Retinal pigment epithelial cell (primary cell): ENCODE results near the gene HLA-DMB.

Source experiments
- DNase-seq: peaks from one replicate; pipeline ENCODE4 v3.0.0-alpha.2; 2010; ENCODE audit warnings: low read depth
- H3K4me3 ChIP-seq: 2 replicates; pipeline ENCODE4 v1.5.1; 2011; ENCODE audit warnings: mild to moderate bottlenecking, low read length, control low read depth, moderate library complexity
- CTCF ChIP-seq: conservative IDR thresholded peaks from 2 replicates; pipeline ENCODE4 v1.5.1; 2011; ENCODE audit warnings: low read depth, low read length, control low read depth, inconsistent platforms

The HLA-DMB gene

GRCh38 chr6:32967151-32968091, 26.6 kb upstream of the HLA-DMB start:
- no peak for DNase-seq
- H3K4me3 ChIP-seq = peak overlapping the region; percentile 94
- TF ChIP-seq CTCF = peak; percentile 65

- DNase-seq = no peak
- no peak for TF ChIP-seq CTCF
- H3K4me3 ChIP-seq = no peak overlapping the region
Observed at GRCh38 chr6:32964776-32965175, 23.9 kb upstream of the HLA-DMB start.

GRCh38 chr6:32963866-32964265, 23.0 kb upstream of the HLA-DMB start:
- no peak overlapping the region for H3K4me3 ChIP-seq
- TF ChIP-seq CTCF = no peak
- DNase-seq = no peak

GRCh38 chr6:32962213-32962826, 21.5 kb upstream of the HLA-DMB start:
- DNase-seq = no peak
- no peak overlapping the region for H3K4me3 ChIP-seq
- no peak for TF ChIP-seq CTCF

GRCh38 chr6:32960563-32960962, 19.7 kb upstream of the HLA-DMB start:
- no peak for TF ChIP-seq CTCF
- DNase-seq = no peak
- no peak overlapping the region for H3K4me3 ChIP-seq

- no peak for DNase-seq
- TF ChIP-seq CTCF = no peak
Observed at GRCh38 chr6:32956176-32956575, 15.3 kb upstream of the HLA-DMB start.

More at GRCh38 chr6:32956176-32956575, 15.3 kb upstream of the HLA-DMB start:
- H3K4me3 ChIP-seq = no peak overlapping the region
